ENCODE measurements around the gene NAPSA.

NAPSA gene

GRCh38 chr19:50320051-50320450 lies 45.4 kb downstream of the NAPSA start:
- no peaks in the 10 kb centered on the region for H3K9me3 Mint-ChIP-seq
- no peak overlapping the region for H3K27ac Mint-ChIP-seq

DNA sequence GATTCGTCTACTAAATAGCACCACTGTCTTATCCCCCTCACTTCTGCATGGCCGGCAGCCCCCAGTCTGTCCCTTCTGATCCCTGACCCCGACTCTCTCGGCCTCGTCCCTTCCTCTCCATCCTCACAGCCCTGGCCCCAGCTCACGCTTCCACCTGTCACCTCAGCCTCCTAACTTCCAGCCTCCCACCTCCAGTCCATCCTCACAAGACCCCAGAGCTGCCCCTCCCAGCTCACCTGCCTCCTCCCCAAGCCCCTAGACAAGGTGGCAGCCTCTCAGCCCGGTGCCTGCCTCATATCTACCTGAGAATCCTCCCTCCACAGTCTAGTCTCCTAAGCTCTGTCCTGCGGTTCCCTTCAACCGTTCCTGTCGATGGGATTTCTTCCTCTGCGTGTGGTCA lies 46.3 kb downstream of the NAPSA start:
- Mint-ChIP-seq H3K4me3 (peak overlapping the region in 1 of 3 experiments; percentile 18), H3K4me1 (peaks cover 10% of the 10 kb centered on the region), H3K27me3 (ENCODE audit: low read depth) (peaks cover 52% of the 10 kb centered on the region), H3K27ac (no peak overlapping the region), H3K36me3 (ENCODE audit: low read depth) (peaks cover 7% of the 10 kb centered on the region), H3K9me3 (no peaks in the 10 kb centered on the region)
- TF ChIP-seq, protein P1, sequence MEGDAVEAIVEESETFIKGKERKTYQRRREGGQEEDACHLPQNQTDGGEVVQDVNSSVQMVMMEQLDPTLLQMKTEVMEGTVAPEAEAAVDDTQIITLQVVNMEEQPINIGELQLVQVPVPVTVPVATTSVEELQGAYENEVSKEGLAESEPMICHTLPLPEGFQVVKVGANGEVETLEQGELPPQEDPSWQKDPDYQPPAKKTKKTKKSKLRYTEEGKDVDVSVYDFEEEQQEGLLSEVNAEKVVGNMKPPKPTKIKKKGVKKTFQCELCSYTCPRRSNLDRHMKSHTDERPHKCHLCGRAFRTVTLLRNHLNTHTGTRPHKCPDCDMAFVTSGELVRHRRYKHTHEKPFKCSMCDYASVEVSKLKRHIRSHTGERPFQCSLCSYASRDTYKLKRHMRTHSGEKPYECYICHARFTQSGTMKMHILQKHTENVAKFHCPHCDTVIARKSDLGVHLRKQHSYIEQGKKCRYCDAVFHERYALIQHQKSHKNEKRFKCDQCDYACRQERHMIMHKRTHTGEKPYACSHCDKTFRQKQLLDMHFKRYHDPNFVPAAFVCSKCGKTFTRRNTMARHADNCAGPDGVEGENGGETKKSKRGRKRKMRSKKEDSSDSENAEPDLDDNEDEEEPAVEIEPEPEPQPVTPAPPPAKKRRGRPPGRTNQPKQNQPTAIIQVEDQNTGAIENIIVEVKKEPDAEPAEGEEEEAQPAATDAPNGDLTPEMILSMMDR (IDR thresholded peaks at IDR 0.05; ENCODE audit: unreplicated experiment in 3 of 3) = no peak

More at GRCh38 chr19:50320051-50320450, 45.4 kb downstream of the NAPSA start:
- TF ChIP-seq, protein P1 (IDR thresholded peaks at IDR 0.05; ENCODE audit: unreplicated experiment in 3 of 3) = no peak
- H3K27me3 Mint-ChIP-seq (ENCODE audit: low read depth) = peaks cover 47% of the 10 kb centered on the region
- H3K36me3 Mint-ChIP-seq (ENCODE audit: low read depth) = peaks cover 7% of the 10 kb centered on the region
- H3K4me1 Mint-ChIP-seq = peaks cover 14% of the 10 kb centered on the region
- H3K4me3 Mint-ChIP-seq = no peak overlapping the region

- TF ChIP-seq, protein P1 (IDR thresholded peaks at IDR 0.05; ENCODE audit: unreplicated experiment in 3 of 3) = no peak
- Mint-ChIP-seq H3K4me3 (no peak overlapping the region), H3K36me3 (ENCODE audit: low read depth) (peaks cover 7% of the 10 kb centered on the region), H3K27me3 (ENCODE audit: low read depth) (peaks cover 60% of the 10 kb centered on the region), H3K9me3 (no peaks in the 10 kb centered on the region), H3K27ac (no peak overlapping the region), H3K4me1 (peaks cover 10% of the 10 kb centered on the region)
Observed at GRCh38 chr19:50318438-50318837, 47.0 kb downstream of the NAPSA start.

DNA sequence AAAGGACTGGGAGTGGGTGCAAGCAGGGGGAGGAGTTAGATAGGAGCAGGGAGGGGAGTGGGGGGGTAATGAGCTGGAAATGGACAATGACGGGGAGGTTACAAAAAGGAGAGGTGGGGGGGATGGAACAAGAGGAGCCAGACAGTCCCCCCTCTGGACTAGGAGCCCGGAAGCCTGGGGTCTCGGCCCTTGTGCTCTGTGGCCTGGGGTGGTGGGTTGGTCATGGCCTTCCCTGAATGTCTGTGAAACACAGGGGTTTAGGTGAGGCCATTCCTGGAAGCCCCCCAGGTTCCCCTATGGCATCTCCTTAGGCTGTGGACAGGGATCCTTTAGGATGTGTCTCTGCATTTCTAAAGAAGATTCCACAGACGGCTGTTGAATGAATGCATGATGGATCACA lies 48.3 kb downstream of the NAPSA start:
- TF ChIP-seq, protein P1 (IDR thresholded peaks at IDR 0.05; ENCODE audit: unreplicated experiment in 3 of 3) = no peak
- H3K27me3 Mint-ChIP-seq (ENCODE audit: low read depth) = peaks cover 68% of the 10 kb centered on the region
- no peaks in the 10 kb centered on the region for H3K9me3 Mint-ChIP-seq
- no peak overlapping the region for H3K27ac Mint-ChIP-seq
- no peak overlapping the region for H3K4me3 Mint-ChIP-seq
- peaks cover 14% of the 10 kb centered on the region for H3K4me1 Mint-ChIP-seq
- peaks cover 3% of the 10 kb centered on the region for H3K36me3 Mint-ChIP-seq (ENCODE audit: low read depth)

DNA sequence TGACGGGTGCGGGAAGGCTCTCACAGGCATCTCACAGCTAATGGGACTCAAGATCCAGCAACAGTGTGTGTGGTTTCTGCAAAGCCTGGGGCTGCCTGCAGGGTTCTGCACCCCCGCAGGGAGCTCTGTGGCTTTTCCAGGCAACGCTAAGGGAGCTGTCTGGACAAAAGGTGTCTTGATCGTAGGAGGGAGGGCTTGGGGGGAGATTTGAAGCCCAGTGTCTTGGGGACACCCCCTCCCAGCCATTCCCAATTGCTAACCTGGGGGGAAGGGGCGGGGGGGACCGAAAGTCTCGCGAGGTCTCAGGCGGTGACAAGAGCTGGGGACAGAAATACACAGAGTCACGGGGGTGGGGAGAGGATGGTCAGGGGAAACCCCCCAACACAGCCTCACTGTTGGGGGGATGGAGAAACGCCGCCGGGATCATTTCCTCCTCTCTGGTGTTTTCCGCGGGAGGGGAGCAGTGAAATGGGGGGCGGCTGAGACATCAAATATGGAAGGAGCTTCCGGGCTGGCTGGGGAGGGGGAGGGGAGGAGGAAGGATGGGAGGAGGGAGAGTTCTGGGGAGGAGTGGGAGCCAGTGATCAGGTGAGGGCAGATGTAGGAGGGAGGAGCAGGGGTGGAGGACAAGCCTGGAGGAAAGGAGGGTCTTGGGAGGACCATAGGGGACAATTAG lies 49.5 kb downstream of the NAPSA start:
- Mint-ChIP-seq H3K27me3 (ENCODE audit: low read depth) (peaks cover 79% of the 10 kb centered on the region), H3K4me3 (peak overlapping the region; percentile 82 to 85 (median 83)), H3K4me1 (peaks cover 14% of the 10 kb centered on the region), H3K36me3 (ENCODE audit: low read depth) (peaks cover 3% of the 10 kb centered on the region), H3K27ac (peak overlapping the region in 2 of 3 experiments; percentile 1 to 41), H3K9me3 (no peaks in the 10 kb centered on the region)
- TF ChIP-seq, protein P1 (IDR thresholded peaks at IDR 0.05; ENCODE audit: unreplicated experiment in 3 of 3) = no peak
